Large intestine (tissue), 3 donors: ENCODE results near the gene ERAP2. TPM values are rescaled to one million over a fixed set of nuclear protein-coding genes. Genes with fewer than 3 reads are reported as not detected.
"Not testable (repeated sequence)": the region's sequence is repeated elsewhere in the genome, so short reads cannot be mapped to it uniquely, and the experiment has no call there.

Source experiments
- DNase-seq, 2 donors: peaks; one replicate each; pipeline versions ENCODE4 v3.0.0 to v3.0.0-alpha.2; 2013
- H3K27ac ChIP-seq: one replicate; pipeline ENCODE4 v1.5.1; 2013; ENCODE audit warnings: low read length
- H3K27me3 ChIP-seq: 2 replicates; pipeline ENCODE4 v1.6.1; 2013; ENCODE audit warnings: low read length; ENCODE audit not compliant: control insufficient read depth, insufficient read depth
- H3K36me3 ChIP-seq: 2 replicates; pipeline ENCODE4 v1.6.1; 2013; ENCODE audit warnings: low read length; ENCODE audit not compliant: control insufficient read depth, insufficient read depth
- H3K4me1 ChIP-seq: one replicate; pipeline ENCODE4 v1.6.1; 2013; ENCODE audit warnings: low read length; ENCODE audit not compliant: control insufficient read depth, insufficient read depth
- H3K4me3 ChIP-seq: one replicate; pipeline ENCODE4 v1.5.1; 2013; ENCODE audit warnings: low read length
- H3K9me3 ChIP-seq: one replicate; pipeline ENCODE4 v1.6.1; 2013; ENCODE audit warnings: mild to moderate bottlenecking, low read depth, low read length, moderate library complexity; ENCODE audit not compliant: control insufficient read depth
- WGBS: methylation state at CpG from one replicate; pipeline ENCODE4 v1.1.5; 2013; ENCODE audit warnings: low lambda C conversion rate; ENCODE audit not compliant: insufficient coverage; 5-methylcytosine and 5-hydroxymethylcytosine counted together
- polyA plus RNA-seq: library from polyadenylated mRNA; unstranded; fragments of 120-200 nt; gene quantifications from one replicate; pipeline ENCODE4 v1.2.1, GENCODE V29; 2013

ERAP2 gene
- polyA plus RNA-seq, 1 donor, result 7.7 TPM

DNA sequence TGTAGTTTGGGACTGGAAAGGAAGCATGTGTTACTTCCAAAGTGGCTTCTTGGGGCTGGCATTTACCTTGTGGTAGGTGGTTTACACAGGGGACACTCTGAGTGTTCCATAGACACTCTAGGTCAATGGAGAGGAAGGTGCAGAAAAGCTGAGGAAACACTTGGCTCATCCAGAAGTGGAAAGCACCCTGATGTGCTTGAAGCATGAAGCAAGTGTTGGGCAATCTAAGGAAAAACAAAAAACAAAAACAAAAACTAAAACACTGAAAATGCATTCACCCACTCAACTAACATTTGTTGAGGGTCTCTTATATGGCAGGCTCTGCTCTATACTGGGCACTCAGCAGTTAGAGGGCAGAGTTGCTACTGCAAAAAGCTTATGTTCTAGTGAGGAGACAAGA, 2.9 kb upstream of the ERAP2 start:
- no peak for DNase-seq
- Histone ChIP-seq H3K36me3 (no peaks in the 10 kb centered on the region), H3K4me3 (no peak overlapping the region), H3K9me3 (no peaks in the 10 kb centered on the region), H3K4me1 (peaks cover 16% of the 10 kb centered on the region), H3K27ac (no peak overlapping the region), H3K27me3 (no peaks in the 10 kb centered on the region)

DNA sequence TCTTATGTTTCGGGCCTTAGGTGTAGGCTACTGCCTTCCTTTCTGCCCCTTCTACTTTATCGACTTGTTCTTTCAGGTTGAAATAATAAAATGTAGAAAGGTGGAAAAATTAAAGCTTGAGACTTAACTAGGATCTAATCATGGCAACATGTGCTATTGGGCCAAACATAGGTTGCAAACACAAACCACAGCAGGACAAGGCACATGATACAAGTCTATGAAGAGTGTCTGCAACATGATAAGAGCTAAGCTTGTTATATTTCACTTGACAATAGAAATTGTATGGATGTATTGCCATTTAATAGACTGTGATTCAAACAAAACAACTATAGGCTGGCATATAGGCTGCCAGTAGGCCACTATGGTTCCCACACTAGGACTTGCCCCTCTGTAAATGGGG, 1.7 kb upstream of the ERAP2 start:
- Histone ChIP-seq H3K4me1 (peaks cover 17% of the 10 kb centered on the region), H3K9me3 (no peaks in the 10 kb centered on the region), H3K4me3 (no peak overlapping the region), H3K27ac (peak overlapping the region; percentile 37), H3K27me3 (no peaks in the 10 kb centered on the region), H3K36me3 (peaks cover 1% of the 10 kb centered on the region)
- DNase-seq, result peak in 1 of 2 donors; percentile 16
- WGBS, result no CpG with 5 or more reads among the region's 2 CpGs

DNA sequence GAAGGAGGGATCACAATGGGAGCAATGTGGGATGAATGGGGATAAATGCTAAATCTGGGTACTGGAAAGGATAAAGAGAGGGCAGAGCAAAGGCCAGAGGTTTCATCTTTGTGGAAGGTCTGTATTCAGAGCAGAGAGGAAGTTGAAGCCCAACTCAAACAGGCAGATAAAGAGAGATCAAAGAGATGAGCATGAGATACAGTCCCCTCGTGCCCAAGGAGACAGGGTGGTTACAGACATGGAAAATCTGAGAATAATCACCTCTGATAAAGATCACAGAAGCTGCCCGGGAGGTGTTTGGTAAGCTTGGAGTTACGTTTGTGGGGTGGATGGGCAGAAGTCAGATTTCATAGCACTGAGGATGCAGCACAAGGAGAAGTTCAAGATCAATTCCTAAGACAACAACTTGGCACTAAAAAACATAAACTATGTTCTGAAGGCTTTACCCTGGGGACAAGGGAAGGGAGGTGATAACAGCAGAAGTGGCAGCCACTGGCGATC, 459 bp upstream of the ERAP2 start:
- peak overlapping the region; percentile 68 for H3K27ac ChIP-seq
- 0% methylated on average over 1 of the region's 4 CpGs for WGBS
- H3K9me3 ChIP-seq, result no peaks in the 10 kb centered on the region
- peaks cover 3% of the 10 kb centered on the region for H3K36me3 ChIP-seq
- peaks cover 17% of the 10 kb centered on the region for H3K4me1 ChIP-seq
- peak overlapping the region; percentile 42 for H3K4me3 ChIP-seq
- peak in 1 of 2 donors; percentile 34 for DNase-seq
- no peaks in the 10 kb centered on the region for H3K27me3 ChIP-seq

DNA sequence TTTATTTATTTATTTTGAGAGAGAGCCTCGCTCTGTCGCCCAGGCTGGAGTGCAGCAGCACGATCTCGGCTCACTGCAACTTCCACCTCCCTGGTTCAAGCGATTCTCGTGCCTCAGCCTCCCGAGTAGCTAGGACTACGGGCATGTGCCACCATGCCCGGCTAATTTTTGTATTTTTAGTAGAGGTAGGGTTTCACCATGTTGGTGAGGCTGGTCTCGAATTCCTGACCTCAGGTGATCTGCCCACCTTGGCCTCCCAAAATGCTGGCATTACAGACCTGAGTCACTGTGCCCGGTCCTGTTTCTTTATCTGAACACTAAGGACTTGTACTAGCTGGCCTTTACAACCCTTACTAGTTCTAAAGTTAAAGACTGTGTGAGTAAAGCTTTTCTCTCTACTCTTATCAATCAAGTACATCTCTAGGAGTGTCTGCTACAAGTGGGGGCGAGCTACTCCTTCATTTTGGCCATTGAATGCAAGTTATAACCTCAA, 723 bp downstream of the ERAP2 start:
- Histone ChIP-seq H3K4me1 (peaks cover 22% of the 10 kb centered on the region), H3K27ac (peak overlapping the region; percentile 68), H3K4me3 (peak overlapping the region; percentile 42)
- 94% methylated on average over 4 of the region's 12 CpGs for WGBS
- DNase-seq, result peak in 1 of 2 donors; percentile 42
- not testable (repeated sequence) for H3K9me3 ChIP-seq, H3K36me3 ChIP-seq, H3K27me3 ChIP-seq

- Histone ChIP-seq H3K36me3 (peaks cover 3% of the 10 kb centered on the region), H3K9me3 (no peaks in the 10 kb centered on the region), H3K27me3 (no peaks in the 10 kb centered on the region), H3K27ac (no peak overlapping the region), H3K4me1 (peaks cover 18% of the 10 kb centered on the region), H3K4me3 (no peak overlapping the region)
- DNase-seq, result no peak
- WGBS, result no CpG with 5 or more reads among the region's 3 CpGs
Observed at GRCh38 chr5:96879665-96880064, 3.4 kb downstream of the ERAP2 start.

DNA sequence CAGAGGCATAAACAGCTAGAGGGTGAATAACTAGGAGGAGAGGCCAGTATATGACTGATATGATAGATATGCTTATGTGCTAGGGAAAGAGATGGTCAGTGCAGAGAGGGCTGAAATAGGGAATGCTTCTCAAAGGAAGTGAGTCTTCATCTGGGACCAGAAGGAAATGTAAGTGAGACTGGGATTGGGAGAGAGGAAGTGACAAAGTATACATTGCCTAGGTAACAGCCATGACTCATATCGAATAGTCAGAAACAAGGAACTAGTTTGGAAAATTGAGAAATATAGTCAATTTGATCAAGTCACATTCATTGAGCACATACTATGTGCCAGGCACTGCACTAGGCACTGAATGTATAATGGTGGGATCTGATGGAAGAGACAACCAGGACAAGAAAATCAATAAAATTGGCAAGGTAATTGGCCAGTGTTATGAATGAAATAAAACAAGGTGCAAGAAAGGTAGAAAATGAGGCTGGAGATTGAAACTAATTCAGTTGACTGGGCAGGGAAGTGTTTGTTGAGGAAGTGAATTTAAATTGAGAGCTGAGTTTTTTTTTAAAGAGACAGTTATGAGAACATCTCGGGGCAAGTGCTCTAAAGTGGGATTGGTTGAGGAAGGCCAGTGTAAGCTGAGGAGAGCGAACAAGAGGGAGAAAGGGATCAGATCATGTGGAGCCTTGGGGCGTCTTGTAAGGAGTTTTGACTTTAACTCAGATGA, 4.3 kb downstream of the ERAP2 start:
- Histone ChIP-seq H3K27me3 (no peaks in the 10 kb centered on the region), H3K36me3 (peaks cover 3% of the 10 kb centered on the region), H3K4me3 (no peak overlapping the region), H3K9me3 (no peaks in the 10 kb centered on the region), H3K27ac (no peak overlapping the region), H3K4me1 (peaks cover 16% of the 10 kb centered on the region)
- no peak for DNase-seq
- WGBS, result 100% methylated on average over 1 of the region's 4 CpGs

- Histone ChIP-seq H3K27me3 (no peaks in the 10 kb centered on the region), H3K27ac (peak overlapping the region; percentile 64), H3K4me3 (no peak overlapping the region), H3K36me3 (peaks cover 3% of the 10 kb centered on the region), H3K9me3 (no peaks in the 10 kb centered on the region), H3K4me1 (peaks cover 13% of the 10 kb centered on the region)
- DNase-seq, result peak; percentile 35 to 73
- WGBS, result 100% methylated on average over 1 of the region's 2 CpGs
Observed at GRCh38 chr5:96881511-96882115, 5.3 kb downstream of the ERAP2 start.

DNA sequence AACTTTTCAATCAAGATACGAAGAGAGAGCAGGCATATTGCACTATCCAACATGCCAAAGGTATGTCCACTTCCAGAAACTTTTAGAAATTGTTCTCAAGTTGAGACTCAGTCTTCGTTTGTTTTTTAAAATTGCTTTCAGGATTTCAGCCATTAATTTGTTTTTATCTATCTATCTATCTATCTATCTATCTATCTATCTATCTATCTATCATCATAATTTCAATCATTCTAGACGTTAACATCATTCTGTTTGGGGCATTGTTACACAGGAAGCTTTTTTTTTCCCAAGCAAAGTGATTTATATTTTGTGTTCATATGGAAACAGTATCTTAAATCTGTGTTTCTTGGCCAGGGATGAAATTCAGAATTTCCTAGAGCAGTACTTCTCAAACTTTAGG, 7.6 kb downstream of the ERAP2 start:
- H3K4me3 ChIP-seq, result no peak overlapping the region
- no peaks in the 10 kb centered on the region for H3K9me3 ChIP-seq
- H3K36me3 ChIP-seq, result peaks cover 3% of the 10 kb centered on the region
- no peak for DNase-seq
- H3K4me1 ChIP-seq, result peaks cover 5% of the 10 kb centered on the region
- no peak overlapping the region for H3K27ac ChIP-seq
- WGBS, result 90% methylated on average over 2 of the region's 3 CpGs
- H3K27me3 ChIP-seq, result no peaks in the 10 kb centered on the region

DNA sequence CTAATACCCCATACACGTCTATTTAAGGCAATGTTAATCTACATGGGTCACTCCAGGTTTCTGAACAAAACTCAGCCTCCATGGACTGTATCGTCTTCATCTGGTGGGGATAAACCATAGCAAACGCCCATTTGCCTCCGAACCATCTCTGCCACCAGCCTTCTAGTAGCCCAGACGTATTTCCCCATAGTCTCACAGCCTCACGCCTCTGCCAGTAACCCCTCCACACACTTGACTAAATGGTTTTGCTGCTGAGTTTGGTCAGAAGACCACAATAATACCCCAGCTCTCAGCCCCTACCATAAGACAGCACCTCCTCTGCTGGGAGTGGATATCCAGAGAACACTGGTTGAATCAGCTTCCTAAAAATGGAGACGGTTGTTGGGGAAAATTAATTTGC, 8.7 kb downstream of the ERAP2 start:
- no peaks in the 10 kb centered on the region for H3K27me3 ChIP-seq
- 100% methylated on average over 1 of the region's 7 CpGs for WGBS
- DNase-seq, result no peak
- H3K36me3 ChIP-seq, result peaks cover 3% of the 10 kb centered on the region
- no peak overlapping the region for H3K4me3 ChIP-seq
- H3K4me1 ChIP-seq, result peaks cover 5% of the 10 kb centered on the region
- no peak overlapping the region for H3K27ac ChIP-seq
- H3K9me3 ChIP-seq, result no peaks in the 10 kb centered on the region

- no peak overlapping the region for H3K27ac ChIP-seq
- no peaks in the 10 kb centered on the region for H3K9me3 ChIP-seq
- no peaks in the 10 kb centered on the region for H3K27me3 ChIP-seq
- WGBS, result 100% methylated on average over 1 of the region's 5 CpGs
- H3K4me3 ChIP-seq, result no peak overlapping the region
- H3K36me3 ChIP-seq, result peaks cover 6% of the 10 kb centered on the region
- peaks cover 5% of the 10 kb centered on the region for H3K4me1 ChIP-seq
- DNase-seq, result peak in 1 of 2 donors; percentile 40
Observed at GRCh38 chr5:96885518-96886338, 9.4 kb downstream of the ERAP2 start.
